Kidney (tissue), 14 donors: ENCODE data around the gene ZER1. TPM values are rescaled to one million over a fixed set of nuclear protein-coding genes. Genes with fewer than 3 reads are reported as not detected.

ENCODE experiments used
- DNase-seq, 5 donors: peaks; one replicate each; pipeline ENCODE4 v3.0.0-alpha.2; 2013 to 2020
- FAIRE-seq: peaks from 2 replicates; lab custom pipeline; 2012; peaks lifted over from hg19 to GRCh38; lab: Jason Lieb, UNC
- H3K27ac ChIP-seq, 2 donors: one replicate each; pipeline ENCODE4 v1.7.0; 2013; ENCODE audit warnings: low read depth in 2 of 2, low read length in 2 of 2, inconsistent platforms in 1 of 2
- H3K27me3 ChIP-seq: one replicate; pipeline ENCODE4 v1.7.1; 2013; ENCODE audit warnings: low read length, inconsistent platforms; ENCODE audit not compliant: control insufficient read depth, insufficient read depth
- H3K36me3 ChIP-seq, 3 donors: one replicate each; pipeline versions ENCODE4 v1.7.0 to v1.7.1; 2013; ENCODE audit warnings: low read length in 3 of 3, control low read depth in 1 of 3, inconsistent platforms in 1 of 3; ENCODE audit not compliant: insufficient read depth in 3 of 3, control insufficient read depth in 2 of 3
- H3K4me1 ChIP-seq, 3 donors: one replicate each; pipeline versions ENCODE4 v1.7.0 to v1.7.1; 2013; ENCODE audit warnings: low read length in 3 of 3, inconsistent platforms in 1 of 3, low read depth in 1 of 3; ENCODE audit not compliant: control insufficient read depth in 2 of 3, insufficient read depth in 2 of 3
- H3K4me3 ChIP-seq, 3 donors: one replicate each; pipeline versions ENCODE4 v1.7.0 to v1.8.1; 2013; ENCODE audit warnings: low read length in 3 of 3, control low read depth in 1 of 3, inconsistent platforms in 1 of 3
- H3K9ac ChIP-seq, 3 donors: one replicate each; pipeline versions ENCODE4 v1.7.0 to v1.7.1; 2013; ENCODE audit warnings: low read length in 3 of 3, control low read depth in 1 of 3, inconsistent platforms in 1 of 3
- H3K9me3 ChIP-seq, 3 donors: one replicate each; pipeline versions ENCODE4 v1.7.0 to v1.7.1; 2013; ENCODE audit warnings: low read length in 3 of 3, control low read depth in 1 of 3, inconsistent platforms in 1 of 3; ENCODE audit not compliant: control insufficient read depth in 2 of 3, insufficient read depth in 1 of 3
- intact Hi-C: fragments of 100-400 bp; cut with DNase I; formaldehyde crosslinking; loops from one replicate; pipeline ENCODE4 v1.11.1; 2022
- polyA plus RNA-seq: library from polyadenylated mRNA; stranded (reverse); fragments of 350-450 nt; fragmentation: Illumina TruSeq; extraction: RNeasy Lipid Tissue Mini Kit (QIAGEN cat#74804); gene quantifications from one replicate; pipeline ENCODE4 v1.2.3, GENCODE V29; 2014; ENCODE audit warnings: low read depth, low replicate concordance; ENCODE audit not compliant: insufficient read depth
- total RNA-seq: library from RNA; stranded (reverse); fragmentation: NEBNext Ultra II Directional; extraction: Animal tissue kit (Norgen Biotek cat#: 25700); gene quantifications from one replicate; pipeline ENCODE4 v1.2.1, GENCODE V29; 2021
- TF ChIP-seq, protein P1 (sequence below): IDR thresholded peaks from 3 replicates; pipeline ENCODE4 v1.5.1; 2012; ENCODE audit warnings: mild to moderate bottlenecking, moderate library complexity, borderline replicate concordance; ENCODE audit not compliant: insufficient read depth; ENCODE audit errors: extremely low read depth
- donor health status: control.
- donor health status: control.
- donor health status: control.
- donor health status: control.
- donor health status: control.
- donor health status: DM: yes; HTN: yes; CAD: no.
- donor health status: Normal renal cell carcinoma (clear cell type).

The ZER1 gene
- total and polyA plus RNA-seq, 2 donors from 2014 or later = 31.1 to 43.2 TPM

GRCh38 chr9:128706045-128706444 lies 65.7 kb downstream of the ZER1 start:
- peak in 2 of 5 donors; percentile 2 to 29 for DNase-seq
- H3K9me3 ChIP-seq = no peaks in the 10 kb centered on the region
- no peak for FAIRE-seq
- intact Hi-C loops = no loop called here
- no peak overlapping the region for H3K4me3 ChIP-seq
- TF ChIP-seq, protein P1, sequence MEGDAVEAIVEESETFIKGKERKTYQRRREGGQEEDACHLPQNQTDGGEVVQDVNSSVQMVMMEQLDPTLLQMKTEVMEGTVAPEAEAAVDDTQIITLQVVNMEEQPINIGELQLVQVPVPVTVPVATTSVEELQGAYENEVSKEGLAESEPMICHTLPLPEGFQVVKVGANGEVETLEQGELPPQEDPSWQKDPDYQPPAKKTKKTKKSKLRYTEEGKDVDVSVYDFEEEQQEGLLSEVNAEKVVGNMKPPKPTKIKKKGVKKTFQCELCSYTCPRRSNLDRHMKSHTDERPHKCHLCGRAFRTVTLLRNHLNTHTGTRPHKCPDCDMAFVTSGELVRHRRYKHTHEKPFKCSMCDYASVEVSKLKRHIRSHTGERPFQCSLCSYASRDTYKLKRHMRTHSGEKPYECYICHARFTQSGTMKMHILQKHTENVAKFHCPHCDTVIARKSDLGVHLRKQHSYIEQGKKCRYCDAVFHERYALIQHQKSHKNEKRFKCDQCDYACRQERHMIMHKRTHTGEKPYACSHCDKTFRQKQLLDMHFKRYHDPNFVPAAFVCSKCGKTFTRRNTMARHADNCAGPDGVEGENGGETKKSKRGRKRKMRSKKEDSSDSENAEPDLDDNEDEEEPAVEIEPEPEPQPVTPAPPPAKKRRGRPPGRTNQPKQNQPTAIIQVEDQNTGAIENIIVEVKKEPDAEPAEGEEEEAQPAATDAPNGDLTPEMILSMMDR = no peak
- peaks cover 0 to 3% (median 0%) of the 10 kb centered on the region in 3 donors for H3K4me1 ChIP-seq
- H3K9ac ChIP-seq = no peak overlapping the region
- no peaks in the 10 kb centered on the region for H3K36me3 ChIP-seq
- H3K27me3 ChIP-seq = no peaks in the 10 kb centered on the region
- H3K27ac ChIP-seq = no peak overlapping the region

GRCh38 chr9:128705051-128705965 lies 66.4 kb downstream of the ZER1 start:
- no peak for FAIRE-seq
- DNase-seq = peak in 2 of 5 donors; percentile 32 to 66

GRCh38 chr9:128704356-128704670 lies 67.4 kb downstream of the ZER1 start:
- Histone ChIP-seq H3K4me3 (no peak overlapping the region), H3K9ac (no peak overlapping the region), H3K27ac (no peak overlapping the region), H3K4me1 (peaks cover 0 to 3% (median 0%) of the 10 kb centered on the region in 3 donors), H3K36me3 (no peaks in the 10 kb centered on the region), H3K9me3 (no peaks in the 10 kb centered on the region), H3K27me3 (no peaks in the 10 kb centered on the region)
- TF ChIP-seq, protein P1 = no peak
- DNase-seq = peak in 1 of 5 donors; percentile 23
- FAIRE-seq = no peak
- intact Hi-C loops = no loop called here

More at GRCh38 chr9:128705051-128705965, 66.4 kb downstream of the ZER1 start:
- Histone ChIP-seq H3K4me3 (no peak overlapping the region), H3K27ac (no peak overlapping the region), H3K36me3 (no peaks in the 10 kb centered on the region), H3K9me3 (no peaks in the 10 kb centered on the region), H3K27me3 (no peaks in the 10 kb centered on the region), H3K4me1 (peaks cover 0 to 3% (median 0%) of the 10 kb centered on the region in 3 donors), H3K9ac (no peak overlapping the region)
- intact Hi-C loops = no loop called here
- TF ChIP-seq, protein P1 = no peak
